OCI-LY1 (cell line): ENCODE results near the gene MRTFA.

Source experiments
- H2AFZ ChIP-seq: fragments of 200-600 bp; sonication (generic), shearing (Covaris generic); 2 replicates; pipeline ENCODE4 v1.6.0; 2014; ENCODE audit warnings: antibody characterized with exemption, mild to moderate bottlenecking, low read length
- H3F3A ChIP-seq: fragments of 200-600 bp; sonication (generic), shearing (Covaris generic); 2 replicates; pipeline ENCODE4 v1.6.0; 2014; ENCODE audit warnings: mild to moderate bottlenecking, antibody characterized with exemption, low read length, moderate library complexity; ENCODE audit not compliant: insufficient read depth
- H3K27ac ChIP-seq: fragments of 200-600 bp; sonication (generic); 2 replicates; pipeline ENCODE4 v1.5.1; 2014; ENCODE audit warnings: low read length, mixed run types, mild to moderate bottlenecking, low read depth; ENCODE audit not compliant: poor library complexity, severe bottlenecking
- H3K27me3 ChIP-seq: fragments of 200-600 bp; sonication (generic); 2 replicates; pipeline ENCODE4 v1.6.0; 2014; ENCODE audit warnings: antibody characterized with exemption, mild to moderate bottlenecking, low read length, moderate library complexity; ENCODE audit not compliant: insufficient read depth
- H3K36me3 ChIP-seq: fragments of 200-600 bp; sonication (generic); 2 replicates; pipeline ENCODE4 v1.6.1; 2014; ENCODE audit warnings: mild to moderate bottlenecking, antibody characterized with exemption, low read length, moderate library complexity, mixed read lengths; ENCODE audit not compliant: insufficient read depth
- H3K4me1 ChIP-seq: fragments of 200-600 bp; sonication (generic); 2 replicates; pipeline ENCODE4 v1.5.1; 2014; ENCODE audit warnings: mild to moderate bottlenecking, low read length, moderate library complexity; ENCODE audit not compliant: insufficient read depth, severe bottlenecking
- H3K4me2 ChIP-seq: fragments of 200-600 bp; sonication (generic), shearing (Covaris generic); 2 replicates; pipeline ENCODE4 v1.6.1; 2014; ENCODE audit warnings: low read length
- H3K4me3 ChIP-seq: fragments of 200-600 bp; sonication (generic); 2 replicates; pipeline ENCODE4 v1.5.1; 2014; ENCODE audit warnings: low read length, low read depth, mild to moderate bottlenecking, mixed read lengths; ENCODE audit not compliant: poor library complexity, severe bottlenecking
- H3K79me2 ChIP-seq: fragments of 200-600 bp; shearing (Covaris generic); 2 replicates; pipeline ENCODE4 v1.6.1; 2016; ENCODE audit warnings: mixed run types, low read length, mixed read lengths; ENCODE audit not compliant: insufficient read depth
- H3K9ac ChIP-seq: fragments of 200-600 bp; sonication (generic), shearing (Covaris generic); 2 replicates; pipeline ENCODE4 v1.6.1; 2014; ENCODE audit warnings: mild to moderate bottlenecking, low read length, mixed read lengths
- H3K9me2 ChIP-seq: fragments of 200-600 bp; sonication (generic), shearing (Covaris generic); 2 replicates; pipeline ENCODE4 v1.6.1; 2014; ENCODE audit warnings: low read depth, mild to moderate bottlenecking, low read length, mixed read lengths
- H3K9me3 ChIP-seq: fragments of 200-600 bp; shearing (Covaris generic); 2 replicates; pipeline ENCODE4 v1.6.1; 2014; ENCODE audit warnings: low read length, mixed read lengths
- H4K20me1 ChIP-seq: fragments of 200-600 bp; sonication (generic), shearing (Covaris generic); 2 replicates; pipeline ENCODE4 v1.6.0; 2016; ENCODE audit warnings: mild to moderate bottlenecking, low read length; ENCODE audit not compliant: insufficient read depth
- EZH2 ChIP-seq: fragments of 200-600 bp; sonication (generic), shearing (Covaris generic); IDR thresholded peaks from 2 replicates; pipeline ENCODE4 v1.8.0; 2017; ENCODE audit warnings: borderline replicate concordance, mixed run types, mild to moderate bottlenecking, antibody characterized with exemption, low read length, moderate library complexity, mixed read lengths
- TF ChIP-seq, protein P1 (sequence below): fragments of 200-600 bp; sonication (generic), shearing (Covaris generic); IDR thresholded peaks from 2 replicates; pipeline ENCODE4 v1.5.1; 2017; ENCODE audit warnings: mild to moderate bottlenecking, antibody characterized with exemption, low read length, moderate library complexity, mixed read lengths

MRTFA gene

GRCh38 chr22:40637183-40638150, 948 bp upstream of the MRTFA start:
- H3F3A ChIP-seq, result no peaks in the 10 kb centered on the region
- no peaks in the 10 kb centered on the region for H3K27me3 ChIP-seq
- H4K20me1 ChIP-seq, result no peaks in the 10 kb centered on the region
- H3K9me2 ChIP-seq, result no peaks in the 10 kb centered on the region
- H3K4me3 ChIP-seq, result peak overlapping the region; percentile 90
- H3K36me3 ChIP-seq, result no peaks in the 10 kb centered on the region
- no peaks in the 10 kb centered on the region for H3K9me3 ChIP-seq
- peak overlapping the region; percentile 72 for H3K9ac ChIP-seq
- H2AFZ ChIP-seq, result peak overlapping the region; percentile 4; the same call in 1 of the 2 replicates
- H3K4me2 ChIP-seq, result peak overlapping the region; percentile 78
- H3K27ac ChIP-seq, result peak overlapping the region; percentile 13
- no peak for TF ChIP-seq EZH2
- TF ChIP-seq, protein P1, sequence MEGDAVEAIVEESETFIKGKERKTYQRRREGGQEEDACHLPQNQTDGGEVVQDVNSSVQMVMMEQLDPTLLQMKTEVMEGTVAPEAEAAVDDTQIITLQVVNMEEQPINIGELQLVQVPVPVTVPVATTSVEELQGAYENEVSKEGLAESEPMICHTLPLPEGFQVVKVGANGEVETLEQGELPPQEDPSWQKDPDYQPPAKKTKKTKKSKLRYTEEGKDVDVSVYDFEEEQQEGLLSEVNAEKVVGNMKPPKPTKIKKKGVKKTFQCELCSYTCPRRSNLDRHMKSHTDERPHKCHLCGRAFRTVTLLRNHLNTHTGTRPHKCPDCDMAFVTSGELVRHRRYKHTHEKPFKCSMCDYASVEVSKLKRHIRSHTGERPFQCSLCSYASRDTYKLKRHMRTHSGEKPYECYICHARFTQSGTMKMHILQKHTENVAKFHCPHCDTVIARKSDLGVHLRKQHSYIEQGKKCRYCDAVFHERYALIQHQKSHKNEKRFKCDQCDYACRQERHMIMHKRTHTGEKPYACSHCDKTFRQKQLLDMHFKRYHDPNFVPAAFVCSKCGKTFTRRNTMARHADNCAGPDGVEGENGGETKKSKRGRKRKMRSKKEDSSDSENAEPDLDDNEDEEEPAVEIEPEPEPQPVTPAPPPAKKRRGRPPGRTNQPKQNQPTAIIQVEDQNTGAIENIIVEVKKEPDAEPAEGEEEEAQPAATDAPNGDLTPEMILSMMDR, result no peak
- H3K79me2 ChIP-seq, result peaks cover 32% of the 10 kb centered on the region
- peaks cover 21% of the 10 kb centered on the region for H3K4me1 ChIP-seq

- Histone ChIP-seq H3K27me3 (no peaks in the 10 kb centered on the region), H3K36me3 (no peaks in the 10 kb centered on the region), H4K20me1 (no peaks in the 10 kb centered on the region), H3K4me2 (peak overlapping the region; percentile 99), H3F3A (no peaks in the 10 kb centered on the region), H3K27ac (no peak overlapping the region), H3K9me3 (no peaks in the 10 kb centered on the region), H3K9me2 (no peaks in the 10 kb centered on the region), H3K4me3 (peak overlapping the region; percentile 90), H3K79me2 (peaks cover 45% of the 10 kb centered on the region), H2AFZ (no peak overlapping the region), H3K9ac (peak overlapping the region; percentile 75), H3K4me1 (peaks cover 21% of the 10 kb centered on the region)
- no peak for TF ChIP-seq EZH2
These were observed 559 bp downstream of the MRTFA start for GRCh38 chr22:40635940-40636379.

DNA sequence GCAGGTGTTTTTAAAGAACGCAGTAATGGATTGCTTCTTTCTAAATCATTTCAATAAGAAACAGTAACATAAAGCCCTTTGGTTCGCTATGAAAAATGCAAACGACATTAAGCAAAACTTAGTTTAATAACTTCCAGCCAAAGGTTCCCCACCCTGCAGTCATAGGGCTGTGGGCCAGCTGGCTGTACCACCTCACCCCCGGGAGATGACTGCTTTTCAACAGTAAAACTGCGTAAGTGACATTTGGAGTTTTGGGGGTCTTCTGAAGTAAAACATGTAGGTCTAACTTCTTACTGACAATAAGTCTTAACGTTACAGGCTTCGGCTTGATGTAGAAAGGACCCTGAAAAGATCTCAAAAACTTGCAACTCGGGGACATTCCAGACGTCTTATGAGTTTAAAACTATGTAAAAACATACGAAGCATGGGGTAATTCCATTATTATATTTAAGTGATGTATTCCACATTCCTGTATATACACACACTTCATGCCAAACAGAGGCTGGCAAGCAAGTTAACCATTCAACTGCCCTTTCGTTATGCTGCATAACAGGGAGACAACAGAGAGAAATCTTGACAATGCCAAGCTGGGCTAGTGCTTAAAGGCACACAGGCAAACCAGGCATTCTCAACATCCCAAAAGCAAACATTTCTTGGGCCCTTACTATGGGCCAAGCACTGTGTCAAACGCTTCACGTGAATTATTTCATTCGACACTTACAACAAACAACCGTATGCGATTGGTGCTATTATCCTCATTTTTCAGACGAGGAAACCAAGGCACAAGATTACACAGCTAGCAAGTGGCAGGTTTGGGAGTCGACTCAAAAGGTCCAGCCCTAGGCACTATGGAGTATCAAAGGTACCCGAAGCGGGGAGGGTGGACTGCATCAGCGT, 1.2 kb downstream of the MRTFA start:
- H3K36me3 ChIP-seq, result no peaks in the 10 kb centered on the region
- H3K27ac ChIP-seq, result no peak overlapping the region
- peak overlapping the region; percentile 99 for H3K4me2 ChIP-seq
- H3K27me3 ChIP-seq, result no peaks in the 10 kb centered on the region
- no peak overlapping the region for H2AFZ ChIP-seq
- H4K20me1 ChIP-seq, result no peaks in the 10 kb centered on the region
- peak overlapping the region; percentile 75 for H3K9ac ChIP-seq
- no peak for TF ChIP-seq EZH2
- TF ChIP-seq, protein P1, result no peak
- H3K4me1 ChIP-seq, result peaks cover 21% of the 10 kb centered on the region
- H3K9me3 ChIP-seq, result no peaks in the 10 kb centered on the region
- peaks cover 51% of the 10 kb centered on the region for H3K79me2 ChIP-seq
- H3K4me3 ChIP-seq, result peak overlapping the region; percentile 90
- H3F3A ChIP-seq, result no peaks in the 10 kb centered on the region
- no peaks in the 10 kb centered on the region for H3K9me2 ChIP-seq
